Central memory CD4-positive, alpha-beta T cell (primary cell): ENCODE data around the gene GRK2.
A peak's percentile ranks its signal among the peaks of the same experiment; 100 is the strongest.
"Not testable (repeated sequence)": the region's sequence is repeated elsewhere in the genome, so short reads cannot be mapped to it uniquely, and the experiment has no call there.

Source experiments
- DNase-seq: peaks from one replicate; pipeline ENCODE4 v3.0.0; 2022

The GRK2 gene

GRCh38 chr11:67254798-67255197 lies 11.5 kb upstream of the GRK2 start:
- DNase-seq = no peak

GRCh38 chr11:67255353-67255752 lies 10.9 kb upstream of the GRK2 start:
- DNase-seq = no peak

- DNase-seq = no peak
Measured at GRCh38 chr11:67255864-67256263, 10.4 kb upstream of the GRK2 start.

- no peak for DNase-seq
Measured at GRCh38 chr11:67256477-67257135, 9.7 kb upstream of the GRK2 start.

GRCh38 chr11:67260406-67260805 lies 5.9 kb upstream of the GRK2 start:
- DNase-seq = no peak

GRCh38 chr11:67260885-67261639 lies 5.2 kb upstream of the GRK2 start:
- not testable (repeated sequence) for DNase-seq

- no peak for DNase-seq
Measured at GRCh38 chr11:67261640-67261945, 4.7 kb upstream of the GRK2 start.

GRCh38 chr11:67261946-67262681 lies 4.2 kb upstream of the GRK2 start:
- no peak for DNase-seq

GRCh38 chr11:67262731-67263675 lies 3.3 kb upstream of the GRK2 start:
- peak; percentile 61 for DNase-seq

GRCh38 chr11:67264260-67264659 lies 2.0 kb upstream of the GRK2 start:
- no peak for DNase-seq

GRCh38 chr11:67264877-67265632 lies 1.2 kb upstream of the GRK2 start:
- no peak for DNase-seq

GRCh38 chr11:67265633-67266448 lies 432 bp upstream of the GRK2 start:
- DNase-seq = peak; percentile 73

GRCh38 chr11:67267188-67268080 lies 1.2 kb downstream of the GRK2 start:
- DNase-seq = peak; percentile 49

GRCh38 chr11:67268081-67268961 lies 2.0 kb downstream of the GRK2 start:
- peak; percentile 58 for DNase-seq

GRCh38 chr11:67268962-67269268 lies 2.6 kb downstream of the GRK2 start:
- DNase-seq = no peak

- DNase-seq = no peak
Measured at GRCh38 chr11:67269401-67270255, 3.4 kb downstream of the GRK2 start.

GRCh38 chr11:67270256-67271204 lies 4.3 kb downstream of the GRK2 start:
- DNase-seq = no peak
